IPS-20b (cell line): ENCODE measurements around the gene WWOX.

ENCODE experiments used
- H3K27ac ChIP-seq: one replicate; pipeline ENCODE4 v1.5.1; 2013; ENCODE audit warnings: low read length
- H3K27me3 ChIP-seq: 2 replicates; pipeline ENCODE4 v1.6.1; 2013; ENCODE audit warnings: mild to moderate bottlenecking, low read length, inconsistent platforms; ENCODE audit not compliant: insufficient read depth
- H3K36me3 ChIP-seq: 2 replicates; pipeline ENCODE4 v1.6.1; 2013; ENCODE audit warnings: low read depth, mild to moderate bottlenecking, inconsistent platforms, low read length, moderate library complexity; ENCODE audit not compliant: insufficient read depth
- H3K4me1 ChIP-seq: 2 replicates; pipeline ENCODE4 v1.6.1; 2013; ENCODE audit warnings: mild to moderate bottlenecking, control low read depth, inconsistent platforms, low read length, moderate library complexity; ENCODE audit not compliant: insufficient read depth
- H3K4me3 ChIP-seq: 2 replicates; pipeline ENCODE4 v1.5.1; 2013; ENCODE audit warnings: mild to moderate bottlenecking, low read length, inconsistent platforms
- H3K9ac ChIP-seq: 2 replicates; pipeline ENCODE4 v1.6.1; 2013; ENCODE audit warnings: low read depth, mild to moderate bottlenecking, inconsistent platforms, low read length, moderate library complexity
- H3K9me3 ChIP-seq: 2 replicates; pipeline ENCODE4 v1.6.1; 2013; ENCODE audit warnings: mild to moderate bottlenecking, low read depth, low read length, inconsistent platforms; ENCODE audit not compliant: insufficient read depth

WWOX gene

GRCh38 chr16:78563905-78564304, 464.5 kb downstream of the WWOX start:
- Histone ChIP-seq H3K4me1 (no peaks in the 10 kb centered on the region), H3K27ac (no peak overlapping the region), H3K36me3 (no peaks in the 10 kb centered on the region), H3K27me3 (no peaks in the 10 kb centered on the region), H3K4me3 (no peak overlapping the region), H3K9ac (no peak overlapping the region), H3K9me3 (no peaks in the 10 kb centered on the region; the same call in 1 of the 2 replicates)

- Histone ChIP-seq H3K4me3 (no peak overlapping the region), H3K4me1 (no peaks in the 10 kb centered on the region), H3K36me3 (no peaks in the 10 kb centered on the region), H3K9me3 (no peaks in the 10 kb centered on the region), H3K27me3 (no peaks in the 10 kb centered on the region), H3K27ac (no peak overlapping the region), H3K9ac (no peak overlapping the region)
Measured at GRCh38 chr16:78566397-78567073, 467.1 kb downstream of the WWOX start.

DNA sequence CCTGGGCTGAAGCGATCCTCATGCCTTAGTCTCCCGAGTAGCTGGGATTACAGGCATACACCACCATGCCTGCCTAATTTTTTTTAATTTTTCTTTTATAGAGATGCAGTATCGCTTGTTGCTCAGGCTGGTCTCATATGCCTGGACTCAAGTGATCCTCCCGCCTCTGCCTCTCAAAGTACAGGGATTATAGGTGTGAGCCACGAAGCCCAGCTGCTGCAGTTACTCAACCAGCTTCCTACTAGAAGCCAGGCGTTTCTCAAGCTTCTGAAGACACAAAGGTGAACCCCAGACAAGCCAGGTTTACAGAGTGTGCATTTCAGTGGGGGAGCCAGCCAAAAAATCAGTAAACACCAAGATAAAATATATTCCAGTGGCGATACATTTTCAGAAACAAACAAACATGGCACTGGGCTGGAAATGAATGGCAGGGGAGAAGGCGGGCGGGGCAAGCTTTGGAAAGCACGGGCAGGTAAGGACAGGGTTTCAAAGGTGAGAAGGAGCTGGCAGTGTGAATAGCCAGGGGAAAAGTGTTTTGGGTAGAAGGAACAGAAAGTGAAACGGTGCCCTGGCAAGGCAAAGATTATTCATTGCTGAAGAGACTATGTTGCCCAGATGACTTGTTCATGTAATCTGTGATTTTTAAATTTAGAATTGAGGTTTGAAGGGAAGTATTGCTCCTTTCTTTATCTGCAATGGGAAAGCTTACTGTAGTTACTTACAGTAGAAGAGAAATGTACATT, 471.1 kb downstream of the WWOX start:
- Histone ChIP-seq H3K27ac (no peak overlapping the region), H3K9ac (no peak overlapping the region), H3K27me3 (no peaks in the 10 kb centered on the region), H3K4me1 (no peaks in the 10 kb centered on the region), H3K9me3 (no peaks in the 10 kb centered on the region), H3K36me3 (no peaks in the 10 kb centered on the region), H3K4me3 (no peak overlapping the region)

DNA sequence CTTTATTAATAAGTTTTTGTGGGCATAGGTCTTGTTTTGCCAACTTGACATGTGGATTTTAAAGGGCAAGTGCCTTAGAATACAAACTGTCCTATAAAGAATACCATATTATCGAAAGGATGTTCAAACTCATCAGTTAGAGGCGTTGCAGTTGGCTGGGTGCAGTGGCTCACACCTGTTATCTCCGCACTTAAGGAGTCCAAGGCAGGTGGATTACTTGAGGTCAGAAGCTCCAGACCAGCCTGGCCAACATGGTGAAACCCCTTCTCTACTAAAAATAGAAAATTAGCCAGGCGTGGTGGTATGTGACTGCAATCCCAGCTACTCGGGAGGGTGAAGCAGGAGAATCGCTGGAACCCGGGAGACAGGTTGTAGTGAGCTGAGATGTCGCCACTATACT, 472.0 kb downstream of the WWOX start:
- H3K9me3 ChIP-seq = no peaks in the 10 kb centered on the region
- H3K4me1 ChIP-seq = no peaks in the 10 kb centered on the region
- H3K36me3 ChIP-seq = no peaks in the 10 kb centered on the region
- no peaks in the 10 kb centered on the region for H3K27me3 ChIP-seq
- no peak overlapping the region for H3K4me3 ChIP-seq
- H3K27ac ChIP-seq = no peak overlapping the region
- H3K9ac ChIP-seq = no peak overlapping the region

GRCh38 chr16:78571898-78572358, 472.5 kb downstream of the WWOX start:
- Histone ChIP-seq H3K27me3 (no peaks in the 10 kb centered on the region), H3K27ac (no peak overlapping the region), H3K9me3 (no peaks in the 10 kb centered on the region), H3K36me3 (no peaks in the 10 kb centered on the region), H3K4me3 (no peak overlapping the region), H3K9ac (no peak overlapping the region), H3K4me1 (no peaks in the 10 kb centered on the region)

DNA sequence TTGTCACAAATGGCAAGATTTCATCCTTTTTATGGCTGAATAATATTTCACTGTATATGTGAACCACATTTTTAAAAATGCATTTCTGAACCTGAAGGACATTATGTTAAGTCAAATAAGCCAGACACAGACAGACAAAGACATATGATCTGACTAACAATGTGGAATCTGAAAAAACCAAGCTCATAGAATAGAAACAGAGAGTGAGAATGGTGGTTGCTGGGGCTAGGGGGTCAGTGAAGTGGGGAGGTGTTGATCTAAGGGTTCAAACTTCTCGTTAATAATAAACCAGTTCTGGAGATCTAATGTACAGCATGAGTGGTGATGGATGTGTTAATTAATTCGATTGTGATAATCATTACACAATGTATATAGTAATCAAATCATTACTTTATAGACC, 475.1 kb downstream of the WWOX start:
- no peaks in the 10 kb centered on the region for H3K36me3 ChIP-seq
- no peaks in the 10 kb centered on the region for H3K27me3 ChIP-seq
- H3K9me3 ChIP-seq = no peaks in the 10 kb centered on the region
- H3K4me1 ChIP-seq = no peaks in the 10 kb centered on the region
- H3K9ac ChIP-seq = no peak overlapping the region
- no peak overlapping the region for H3K27ac ChIP-seq
- H3K4me3 ChIP-seq = no peak overlapping the region

GRCh38 chr16:78576941-78577340, 477.5 kb downstream of the WWOX start:
- no peak overlapping the region for H3K4me3 ChIP-seq
- no peak overlapping the region for H3K27ac ChIP-seq
- no peaks in the 10 kb centered on the region for H3K4me1 ChIP-seq
- H3K36me3 ChIP-seq = no peaks in the 10 kb centered on the region
- no peaks in the 10 kb centered on the region for H3K9me3 ChIP-seq
- H3K27me3 ChIP-seq = no peaks in the 10 kb centered on the region
- H3K9ac ChIP-seq = no peak overlapping the region

DNA sequence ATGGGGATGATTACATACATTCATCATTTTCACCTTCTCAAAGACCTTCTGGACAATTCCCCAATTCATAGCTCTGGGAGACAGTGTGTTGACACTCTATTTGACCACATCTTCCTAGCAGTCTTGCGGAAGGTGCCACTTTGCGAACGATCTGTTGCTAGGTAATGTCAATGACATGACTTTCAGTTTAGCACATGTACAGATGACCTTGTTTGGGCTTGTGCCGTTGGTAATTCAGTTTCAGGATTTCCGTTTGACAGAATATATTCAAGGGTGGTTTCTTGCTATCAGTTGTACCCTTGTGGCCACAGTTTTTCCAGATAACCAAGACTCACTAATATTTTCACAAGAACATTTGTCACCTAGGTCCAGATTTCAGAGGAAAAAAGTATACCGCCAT, 478.2 kb downstream of the WWOX start:
- H3K9ac ChIP-seq = no peak overlapping the region
- no peaks in the 10 kb centered on the region for H3K27me3 ChIP-seq
- no peaks in the 10 kb centered on the region for H3K9me3 ChIP-seq
- H3K27ac ChIP-seq = no peak overlapping the region
- no peak overlapping the region for H3K4me3 ChIP-seq
- no peaks in the 10 kb centered on the region for H3K36me3 ChIP-seq
- H3K4me1 ChIP-seq = no peaks in the 10 kb centered on the region

GRCh38 chr16:78579020-78579419, 479.6 kb downstream of the WWOX start:
- H3K4me1 ChIP-seq = no peaks in the 10 kb centered on the region
- no peaks in the 10 kb centered on the region for H3K27me3 ChIP-seq
- H3K4me3 ChIP-seq = no peak overlapping the region
- H3K36me3 ChIP-seq = no peaks in the 10 kb centered on the region
- no peaks in the 10 kb centered on the region for H3K9me3 ChIP-seq
- H3K27ac ChIP-seq = no peak overlapping the region
- no peak overlapping the region for H3K9ac ChIP-seq

GRCh38 chr16:78583441-78583840, 484.0 kb downstream of the WWOX start:
- H3K36me3 ChIP-seq = no peaks in the 10 kb centered on the region
- H3K27me3 ChIP-seq = no peaks in the 10 kb centered on the region
- no peaks in the 10 kb centered on the region for H3K9me3 ChIP-seq
- no peak overlapping the region for H3K4me3 ChIP-seq
- H3K27ac ChIP-seq = no peak overlapping the region
- H3K9ac ChIP-seq = no peak overlapping the region
- H3K4me1 ChIP-seq = no peaks in the 10 kb centered on the region

GRCh38 chr16:78584213-78584860, 484.9 kb downstream of the WWOX start:
- no peak overlapping the region for H3K27ac ChIP-seq
- no peak overlapping the region for H3K9ac ChIP-seq
- no peaks in the 10 kb centered on the region for H3K9me3 ChIP-seq
- no peaks in the 10 kb centered on the region for H3K4me1 ChIP-seq
- no peak overlapping the region for H3K4me3 ChIP-seq
- no peaks in the 10 kb centered on the region for H3K36me3 ChIP-seq
- H3K27me3 ChIP-seq = no peaks in the 10 kb centered on the region

GRCh38 chr16:78584991-78585390, 485.5 kb downstream of the WWOX start:
- H3K4me3 ChIP-seq = no peak overlapping the region
- no peaks in the 10 kb centered on the region for H3K36me3 ChIP-seq
- no peaks in the 10 kb centered on the region for H3K9me3 ChIP-seq
- H3K9ac ChIP-seq = no peak overlapping the region
- no peaks in the 10 kb centered on the region for H3K4me1 ChIP-seq
- H3K27ac ChIP-seq = no peak overlapping the region
- no peaks in the 10 kb centered on the region for H3K27me3 ChIP-seq
